SH-SY5Y (cell line): Measurements from ENCODE around the gene SCAF4.

Source experiments
- GATA2 ChIP-seq: IDR thresholded peaks from 2 replicates; pipeline ENCODE4 v1.6.1; 2011; ENCODE audit warnings: mild to moderate bottlenecking, low read depth, low read length
- GATA3 ChIP-seq: IDR thresholded peaks from 2 replicates; pipeline ENCODE4 v1.6.1; 2011; ENCODE audit warnings: low read depth, mild to moderate bottlenecking, low read length, moderate library complexity

GRCh38 chr21:31754708-31754960 lies 22.7 kb upstream of the SCAF4 start:
- TF ChIP-seq GATA3, result no peak
- TF ChIP-seq GATA2, result no peak
